Lung (tissue), 12 donors: ENCODE measurements around the gene PAK4. TPM values are rescaled to one million over a fixed set of nuclear protein-coding genes. Genes with fewer than 3 reads are reported as not detected.

Experiments used
- ATAC-seq: fragments of 200-7000 bp; cut with Tn5 transposase; one replicate; pipeline ENCODE4 v1.9.1; 2020; ENCODE audit warnings: moderate number of reproducible peaks; ENCODE audit not compliant: insufficient read depth, low FRiP score
- DNase-seq, 3 donors: peaks; one replicate each; pipeline ENCODE4 v3.0.0-alpha.2; 2013 to 2017
- H3K27ac ChIP-seq, 2 donors: one replicate each; pipeline ENCODE4 v1.5.1; 2013; ENCODE audit warnings: mild to moderate bottlenecking in 2 of 2, moderate library complexity in 2 of 2, control low read depth in 1 of 2, inconsistent platforms in 1 of 2, low read depth in 1 of 2, low read length in 1 of 2
- H3K27me3 ChIP-seq, 3 donors: one replicate each; pipeline ENCODE4 v1.5.1; 2013; ENCODE audit warnings: low read length in 2 of 3; ENCODE audit not compliant: control insufficient read depth in 3 of 3, insufficient read depth in 3 of 3
- H3K36me3 ChIP-seq, 4 donors: one replicate each; pipeline ENCODE4 v1.5.1; 2013; ENCODE audit warnings: low read length in 4 of 4, mild to moderate bottlenecking in 1 of 4, moderate library complexity in 1 of 4; ENCODE audit not compliant: control insufficient read depth in 4 of 4, insufficient read depth in 4 of 4
- H3K4me1 ChIP-seq, 5 donors: one replicate each; pipeline ENCODE4 v1.5.1; 2013; ENCODE audit warnings: low read length in 5 of 5, mild to moderate bottlenecking in 2 of 5, moderate library complexity in 1 of 5; ENCODE audit not compliant: control insufficient read depth in 5 of 5, insufficient read depth in 5 of 5
- H3K4me3 ChIP-seq: one replicate; pipeline ENCODE4 v1.5.1; 2013; ENCODE audit warnings: mild to moderate bottlenecking, control low read depth, moderate library complexity
- H3K9ac ChIP-seq, 2 donors: one replicate each; pipeline ENCODE4 v1.5.1; 2013; ENCODE audit warnings: low read length in 2 of 2, control low read depth in 1 of 2; ENCODE audit not compliant: insufficient read depth in 1 of 2
- H3K9me3 ChIP-seq, 4 donors: one replicate each; pipeline ENCODE4 v1.5.1; 2013; ENCODE audit warnings: low read length in 3 of 4, mild to moderate bottlenecking in 1 of 4, moderate library complexity in 1 of 4; ENCODE audit not compliant: control insufficient read depth in 4 of 4, insufficient read depth in 3 of 4
- WGBS, 2 donors: extraction: QIAGEN DNeasy Blood & Tissue Kit; methylation state at CpG; one replicate each; pipeline ENCODE4 v1.1.7; 2013; 5-methylcytosine and 5-hydroxymethylcytosine counted together
- polyA plus RNA-seq, 2 donors: library from polyadenylated mRNA; stranded (reverse); fragments of 200-250 nt; gene quantifications; one replicate each; pipeline ENCODE4 v1.2.1, GENCODE V29; 2013
- total RNA-seq, 2 donors: library from RNA; depleted of rRNA in 1 of 2; stranded (reverse); fragments of >200 nt in 1 of 2; gene quantifications; one replicate each; pipeline ENCODE4 v1.2.1, GENCODE V29; 2014 to 2021
- TF ChIP-seq, protein P1 (sequence below): IDR thresholded peaks from 2 replicates; pipeline ENCODE4 v1.5.1; 2012; ENCODE audit warnings: mild to moderate bottlenecking; ENCODE audit errors: control extremely low read depth, extremely low read depth
- donor health status: control.
- donor health status: control.
- donor health status: Bipolar disorder and iron deficiency.
- donor health status: healthy.
- donor health status: DM: yes; HTN: yes; CAD: no.

PAK4 gene
- total and polyA plus RNA-seq, 4 donors: 23.2 to 60.8 (median 36.7) TPM

DNA sequence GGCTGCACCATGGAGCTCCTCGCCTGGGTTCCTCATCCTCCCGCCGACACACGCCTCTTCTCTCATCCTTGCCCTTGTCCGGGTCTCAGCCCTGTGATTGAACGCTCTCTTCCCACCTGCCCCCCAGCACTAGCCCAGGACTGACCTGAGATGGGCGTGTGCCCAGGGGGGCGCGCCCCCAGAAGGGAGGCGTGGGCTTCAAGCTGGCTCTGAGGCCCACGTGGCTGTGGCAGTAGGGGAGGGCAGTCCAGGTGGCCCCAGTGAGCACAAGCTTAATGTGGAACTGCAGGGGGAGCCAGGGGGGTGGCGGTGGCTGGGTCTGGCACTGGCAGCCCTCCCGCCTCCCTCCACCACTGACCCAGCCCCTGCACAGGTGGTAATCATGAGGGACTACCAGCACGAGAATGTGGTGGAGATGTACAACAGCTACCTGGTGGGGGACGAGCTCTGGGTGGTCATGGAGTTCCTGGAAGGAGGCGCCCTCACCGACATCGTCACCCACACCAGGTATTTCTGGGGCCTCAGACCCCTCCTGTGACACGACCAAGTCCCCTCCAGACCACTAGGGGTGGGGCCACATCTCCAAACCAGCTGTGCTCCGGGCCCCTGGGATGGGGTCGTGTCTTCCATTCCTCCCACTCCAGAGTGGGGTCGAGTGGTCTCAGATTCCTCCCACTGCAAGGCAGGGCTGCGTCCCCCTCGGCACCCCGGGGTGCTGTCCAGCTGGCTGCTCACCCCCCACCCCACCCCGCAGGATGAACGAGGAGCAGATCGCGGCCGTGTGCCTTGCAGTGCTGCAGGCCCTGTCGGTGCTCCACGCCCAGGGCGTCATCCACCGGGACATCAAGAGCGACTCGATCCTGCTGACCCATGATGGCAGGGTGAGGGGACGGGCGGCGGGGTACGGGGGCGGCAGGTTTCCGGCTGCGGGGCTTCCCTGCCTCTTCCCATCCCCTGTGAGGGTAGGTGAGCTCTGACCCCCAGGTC is 49.3 kb downstream of the PAK4 start:
- TF ChIP-seq, protein P1, sequence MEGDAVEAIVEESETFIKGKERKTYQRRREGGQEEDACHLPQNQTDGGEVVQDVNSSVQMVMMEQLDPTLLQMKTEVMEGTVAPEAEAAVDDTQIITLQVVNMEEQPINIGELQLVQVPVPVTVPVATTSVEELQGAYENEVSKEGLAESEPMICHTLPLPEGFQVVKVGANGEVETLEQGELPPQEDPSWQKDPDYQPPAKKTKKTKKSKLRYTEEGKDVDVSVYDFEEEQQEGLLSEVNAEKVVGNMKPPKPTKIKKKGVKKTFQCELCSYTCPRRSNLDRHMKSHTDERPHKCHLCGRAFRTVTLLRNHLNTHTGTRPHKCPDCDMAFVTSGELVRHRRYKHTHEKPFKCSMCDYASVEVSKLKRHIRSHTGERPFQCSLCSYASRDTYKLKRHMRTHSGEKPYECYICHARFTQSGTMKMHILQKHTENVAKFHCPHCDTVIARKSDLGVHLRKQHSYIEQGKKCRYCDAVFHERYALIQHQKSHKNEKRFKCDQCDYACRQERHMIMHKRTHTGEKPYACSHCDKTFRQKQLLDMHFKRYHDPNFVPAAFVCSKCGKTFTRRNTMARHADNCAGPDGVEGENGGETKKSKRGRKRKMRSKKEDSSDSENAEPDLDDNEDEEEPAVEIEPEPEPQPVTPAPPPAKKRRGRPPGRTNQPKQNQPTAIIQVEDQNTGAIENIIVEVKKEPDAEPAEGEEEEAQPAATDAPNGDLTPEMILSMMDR: no peak
- WGBS, 2 donors: 91 to 92% methylated on average over 40 to 43 of the region's 43 CpGs
- Histone ChIP-seq H3K36me3 (peaks cover 0 to 85% (median 6%) of the 10 kb centered on the region in 4 donors), H3K27me3 (no peaks in the 10 kb centered on the region), H3K27ac (no peak overlapping the region), H3K9me3 (no peaks in the 10 kb centered on the region), H3K4me1 (peaks cover 0 to 5% (median 0%) of the 10 kb centered on the region in 5 donors), H3K9ac (no peak overlapping the region), H3K4me3 (no peak overlapping the region)
- DNase-seq (no peak), ATAC-seq (no peak)

DNA sequence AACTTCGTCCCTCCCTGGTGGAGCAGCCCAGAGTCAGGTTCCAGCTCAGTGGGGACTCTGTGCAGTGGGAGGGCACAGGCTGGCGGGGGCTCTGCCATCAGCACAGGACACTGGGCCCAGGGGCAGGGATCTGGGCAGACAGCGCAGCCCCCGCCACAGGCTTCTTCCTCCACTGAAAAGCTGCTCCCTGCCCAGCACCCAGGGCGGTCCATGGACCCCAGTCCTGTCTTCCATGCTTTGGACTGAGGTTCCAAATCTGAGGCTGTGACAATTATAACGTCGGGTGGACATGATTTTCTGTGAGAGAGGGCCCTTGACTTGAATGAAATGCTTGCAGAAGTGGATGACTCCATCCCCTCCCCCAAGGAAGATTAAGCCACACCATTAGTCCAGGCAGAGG is 50.0 kb downstream of the PAK4 start:
- H3K4me1 ChIP-seq: peaks cover 0 to under 1% (median 0%) of the 10 kb centered on the region in 5 donors
- H3K27ac ChIP-seq: no peak overlapping the region
- TF ChIP-seq, protein P1: no peak
- no peak for DNase-seq
- 87 to 96% methylated on average over 7 of the region's 7 CpGs for WGBS, 2 donors
- no peak for ATAC-seq
- H3K36me3 ChIP-seq: peaks cover 0 to 82% (median 6%) of the 10 kb centered on the region in 4 donors
- no peaks in the 10 kb centered on the region for H3K9me3 ChIP-seq
- no peaks in the 10 kb centered on the region for H3K27me3 ChIP-seq
- no peak overlapping the region for H3K4me3 ChIP-seq
- no peak overlapping the region for H3K9ac ChIP-seq

DNA sequence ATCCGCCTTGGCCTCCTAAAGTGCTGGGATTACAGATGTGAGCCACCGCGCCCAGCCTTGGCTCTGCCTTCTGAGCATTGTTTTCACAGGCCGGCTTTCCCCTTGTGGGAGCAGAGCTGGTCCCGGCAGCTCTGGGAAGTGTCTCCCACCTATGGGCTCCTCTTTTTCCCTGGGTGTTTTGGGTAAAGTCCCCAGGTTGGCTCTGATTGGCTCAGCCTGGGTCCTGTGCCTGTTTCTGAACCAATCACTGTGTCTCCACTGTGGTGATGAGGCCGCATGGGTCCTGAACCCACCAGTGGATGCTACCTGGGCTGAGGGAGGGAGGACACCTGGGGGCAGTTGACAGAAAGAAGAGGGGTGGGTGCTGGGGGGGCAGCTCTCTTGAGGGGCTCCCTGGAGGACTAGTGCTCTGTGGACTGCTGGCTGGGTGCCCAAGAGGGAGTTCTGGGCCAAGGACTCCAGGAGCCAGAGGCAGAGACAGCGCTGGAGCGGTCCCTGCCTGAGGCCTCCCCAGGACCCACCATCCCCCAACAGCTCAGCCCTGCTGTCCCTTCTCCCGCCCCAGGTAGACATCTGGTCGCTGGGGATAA is 51.6 kb downstream of the PAK4 start:
- no peak for ATAC-seq
- TF ChIP-seq, protein P1: no peak
- Histone ChIP-seq H3K4me1 (peaks cover 0 to 6% (median 0%) of the 10 kb centered on the region in 5 donors), H3K4me3 (no peak overlapping the region), H3K36me3 (peaks cover 0 to 71% (median 5%) of the 10 kb centered on the region in 4 donors), H3K9ac (no peak overlapping the region), H3K27ac (no peak overlapping the region), H3K27me3 (no peaks in the 10 kb centered on the region), H3K9me3 (no peaks in the 10 kb centered on the region)
- 96 to 100% methylated on average over 10 of the region's 10 CpGs for WGBS, 2 donors
- DNase-seq: no peak
